Omental fat pad (tissue), 4 donors: ENCODE measurements around the gene MYNN. TPM values are rescaled to one million over a fixed set of nuclear protein-coding genes. Genes with fewer than 3 reads are reported as not detected.

Source experiments
- ATAC-seq: fragments of 150-250 bp; one replicate; pipeline ENCODE4 v1.9.1; 2016; ENCODE audit warnings: mild to moderate bottlenecking, moderate library complexity; ENCODE audit not compliant: low FRiP score
- DNase-seq: peaks from one replicate; pipeline ENCODE4 v3.0.0-alpha.2; 2019; ENCODE audit warnings: low spot score
- CTCF ChIP-seq, 3 donors: fragments of 450-650 bp; IDR thresholded peaks; one replicate each; pipeline ENCODE4 v1.5.1; 2016 to 2017; ENCODE audit warnings: antibody characterized with exemption in 3 of 3, mild to moderate bottlenecking in 3 of 3, moderate library complexity in 2 of 3
- total RNA-seq, 4 donors: library from RNA; depleted of rRNA; stranded (reverse); fragments of >200 nt; gene quantifications; one replicate each; pipeline ENCODE4 v1.1.0, GENCODE V29; 2016

Gene MYNN
- total RNA-seq, 4 donors from 2014 or later, result 12.2 to 19.5 (median 15.7) TPM

- no peak for DNase-seq
- ATAC-seq, result no peak
- no peak for TF ChIP-seq CTCF (IDR thresholded peaks at IDR 0.05)
These were observed 62.3 kb downstream of the MYNN start for GRCh38 chr3:169835533-169835932.

GRCh38 chr3:169836078-169836941 lies 63.1 kb downstream of the MYNN start:
- no peak for TF ChIP-seq CTCF (IDR thresholded peaks at IDR 0.05)
- DNase-seq (no peak), ATAC-seq (no peak)

- TF ChIP-seq CTCF (IDR thresholded peaks at IDR 0.05), result no peak
- DNase-seq, result no peak
- ATAC-seq, result no peak
These were observed 63.7 kb downstream of the MYNN start for GRCh38 chr3:169836942-169837275.

- ATAC-seq, result no peak
- TF ChIP-seq CTCF (IDR thresholded peaks at IDR 0.05), result no peak
- DNase-seq, result no peak
These were observed 65.4 kb downstream of the MYNN start for GRCh38 chr3:169838511-169839030.

Other genes with a start within 250 kb of the MYNN start
- 10 to 100 TPM in 3 of 4 donors, 1 to 10 TPM in 1; 5.9 to 66.2 (median 18.9) TPM for gene MECOM, start 109.7 kb upstream of the MYNN start, total RNA-seq
- 100 to 1,000 TPM in 3 of 4 donors, 10 to 100 TPM in 1; 54.1 to 206 (median 162) TPM for gene TERC, start 8.3 kb upstream of the MYNN start, total RNA-seq
- gene ACTRT3, start 3.8 kb upstream of the MYNN start, total RNA-seq, result 1 to 10 TPM; 2.3 to 4.8 (median 2.8) TPM
- gene LRRIQ4, start 39.5 kb downstream of the MYNN start, total RNA-seq, result under 1 TPM in 1 of 4 donors, not detected in 3; 0.25 TPM
- 10 to 100 TPM in 1 of 4 donors, 1 to 10 TPM in 3; 1.9 to 14.8 (median 2.7) TPM for gene LRRC34, start 39.5 kb downstream of the MYNN start, total RNA-seq
- not detected for gene LRRC31, start 96.5 kb downstream of the MYNN start, total RNA-seq
- gene SAMD7, start 138.2 kb downstream of the MYNN start, total RNA-seq, result not detected
- gene SEC62, start 193.4 kb downstream of the MYNN start, total RNA-seq, result 10 to 100 TPM; 56.0 to 71.5 (median 67.2) TPM